HG03045 (cell line): ENCODE data around the gene ASB15.

Experiments used
- ATAC-seq: cut with Tn5 transposase; IDR thresholded peaks from one replicate; pipeline ENCODE4 v1.9.1; 2021; ENCODE audit warnings: mild to moderate bottlenecking, moderate library complexity; ENCODE audit not compliant: unreplicated experiment

Gene ASB15

GRCh38 chr7:123661765-123662164 is 60.1 kb downstream of the ASB15 start:
- ATAC-seq = no peak

DNA sequence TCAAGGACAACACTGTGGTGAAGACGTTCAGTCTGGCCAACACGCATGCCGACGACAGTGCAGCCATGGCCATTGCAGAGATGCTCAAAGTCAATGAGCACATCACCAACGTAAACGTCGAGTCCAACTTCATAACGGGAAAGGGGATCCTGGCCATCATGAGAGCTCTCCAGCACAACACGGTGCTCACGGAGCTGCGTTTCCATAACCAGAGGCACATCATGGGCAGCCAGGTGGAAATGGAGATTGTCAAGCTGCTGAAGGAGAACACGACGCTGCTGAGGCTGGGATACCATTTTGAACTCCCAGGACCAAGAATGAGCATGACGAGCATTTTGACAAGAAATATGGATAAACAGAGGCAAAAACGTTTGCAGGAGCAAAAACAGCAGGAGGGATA is 60.7 kb downstream of the ASB15 start:
- no peak for ATAC-seq

DNA sequence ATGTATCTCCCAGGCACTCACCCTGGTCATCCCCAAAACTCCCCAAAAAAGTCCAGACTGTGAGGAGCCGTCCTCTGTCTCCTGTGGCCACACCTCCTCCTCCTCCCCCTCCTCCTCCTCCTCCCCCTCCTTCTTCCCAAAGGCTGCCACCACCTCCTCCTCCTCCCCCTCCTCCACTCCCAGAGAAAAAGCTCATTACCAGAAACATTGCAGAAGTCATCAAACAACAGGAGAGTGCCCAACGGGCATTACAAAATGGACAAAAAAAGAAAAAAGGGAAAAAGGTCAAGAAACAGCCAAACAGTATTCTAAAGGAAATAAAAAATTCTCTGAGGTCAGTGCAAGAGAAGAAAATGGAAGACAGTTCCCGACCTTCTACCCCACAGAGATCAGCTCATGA is 61.1 kb downstream of the ASB15 start:
- ATAC-seq = no peak

DNA sequence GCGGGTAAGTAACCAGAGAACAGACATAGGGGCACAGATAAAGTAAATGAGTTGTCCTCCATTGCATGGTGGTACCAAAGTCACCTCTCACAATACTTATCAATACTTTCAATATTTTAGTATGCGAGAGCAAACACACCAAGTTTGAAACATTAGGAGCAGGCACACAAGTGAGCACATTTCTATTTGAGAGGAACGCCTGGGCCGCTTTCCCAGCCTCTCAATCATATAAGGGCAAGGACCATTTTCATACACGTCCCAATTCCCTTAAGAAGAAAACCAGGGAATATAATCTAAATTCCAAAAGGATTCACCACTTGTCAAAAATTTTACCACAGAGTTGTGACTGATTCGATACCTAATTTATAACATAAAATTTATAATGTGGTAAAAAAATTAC is 61.6 kb downstream of the ASB15 start:
- ATAC-seq = no peak

- ATAC-seq = no peak
Measured at GRCh38 chr7:123665157-123665556, 63.5 kb downstream of the ASB15 start.

DNA sequence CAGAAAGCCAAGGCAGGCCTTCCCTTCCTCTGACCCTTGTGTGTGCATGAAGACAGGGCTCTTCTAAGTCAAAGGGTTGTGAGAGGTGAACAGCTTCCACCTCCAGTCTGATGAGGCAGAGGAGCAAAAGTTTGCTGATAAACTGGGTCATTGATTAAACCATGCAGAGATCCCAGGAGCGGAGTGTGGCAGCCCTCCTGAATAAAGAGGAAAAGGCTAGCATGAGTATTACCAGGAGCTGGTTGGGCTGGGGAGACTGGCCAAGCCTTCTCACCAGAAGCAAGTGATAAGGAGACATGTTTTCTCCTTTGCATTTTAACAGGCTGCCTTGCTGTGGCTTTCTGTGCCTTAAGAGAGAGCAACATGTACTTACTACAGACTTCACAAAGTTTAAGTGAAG is 64.3 kb downstream of the ASB15 start:
- ATAC-seq = no peak

DNA sequence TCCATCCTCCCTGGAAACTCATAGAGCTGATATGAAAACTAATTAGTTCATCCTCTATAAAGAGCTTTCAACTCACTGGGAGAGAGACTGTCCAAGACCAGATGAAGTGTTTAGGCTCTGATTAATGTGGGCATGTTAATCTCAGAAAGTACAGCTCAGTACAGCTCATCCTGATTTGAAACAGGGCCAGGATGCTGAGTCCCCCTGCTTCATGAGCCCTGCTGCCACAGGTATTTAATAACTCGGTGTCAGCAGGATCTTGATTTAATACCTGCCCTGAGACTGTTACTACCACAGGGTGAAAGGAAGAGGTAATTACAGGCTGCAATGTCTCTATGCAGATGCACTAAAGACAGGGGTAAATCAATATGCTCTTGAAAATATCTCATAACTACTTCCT is 64.9 kb downstream of the ASB15 start:
- ATAC-seq = no peak

- ATAC-seq = no peak
Measured at GRCh38 chr7:123669485-123669884, 67.9 kb downstream of the ASB15 start.

- ATAC-seq = no peak
Measured at GRCh38 chr7:123673137-123673732, 71.6 kb downstream of the ASB15 start.

DNA sequence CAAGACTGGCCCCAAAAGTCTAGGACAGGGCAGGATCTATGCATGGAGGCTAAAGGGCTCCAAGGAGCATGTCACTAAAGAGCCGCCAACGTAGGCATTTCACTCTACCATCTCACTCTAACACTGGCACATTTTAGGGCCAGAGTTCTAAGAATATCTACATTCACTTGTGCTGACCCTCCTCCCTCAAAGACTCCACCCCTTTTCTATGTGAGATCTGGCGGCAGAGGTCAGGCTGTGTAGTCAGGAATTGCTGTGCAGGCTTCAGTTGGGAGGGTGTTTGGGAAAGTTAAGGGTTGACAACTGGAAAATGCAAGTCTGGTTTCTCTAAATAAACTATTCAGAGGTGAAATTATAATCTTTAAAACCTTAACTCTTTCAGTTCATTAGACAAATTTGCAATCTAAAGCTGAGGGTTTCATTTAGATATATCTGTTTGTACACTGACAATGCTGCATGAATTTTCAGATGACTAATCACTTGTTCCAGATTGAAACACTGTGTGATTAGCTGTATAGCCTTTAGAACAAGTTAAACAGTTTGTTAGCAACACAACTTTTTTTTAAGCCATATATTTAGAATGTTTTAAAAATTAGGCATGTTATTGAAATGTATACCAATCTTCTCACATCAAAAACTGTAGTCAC is 72.3 kb downstream of the ASB15 start:
- ATAC-seq = no peak

GRCh38 chr7:123674399-123675180 is 73.0 kb downstream of the ASB15 start:
- no peak for ATAC-seq

GRCh38 chr7:123675181-123675473 is 73.5 kb downstream of the ASB15 start:
- no peak for ATAC-seq

GRCh38 chr7:123677061-123677715 is 75.6 kb downstream of the ASB15 start:
- no peak for ATAC-seq

DNA sequence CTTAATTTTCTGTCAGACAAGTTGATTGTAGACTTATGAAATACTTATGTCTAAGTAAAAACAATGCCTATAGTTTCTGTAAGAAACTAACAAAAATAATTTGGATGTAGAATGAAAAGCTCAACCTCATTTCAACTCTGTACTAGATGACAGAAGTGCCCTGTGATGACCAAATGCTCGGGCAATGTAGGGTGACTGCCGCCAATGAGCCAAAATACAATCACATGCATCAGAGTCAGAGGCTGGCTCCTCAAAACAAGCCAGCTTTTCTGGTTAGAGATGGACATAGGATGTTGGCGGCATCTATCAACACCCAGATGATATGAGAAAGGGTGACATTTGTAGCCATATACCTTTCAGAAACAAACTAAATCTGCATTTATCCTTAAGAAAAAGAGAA is 78.0 kb downstream of the ASB15 start:
- no peak for ATAC-seq

- no peak for ATAC-seq
Measured at GRCh38 chr7:123680580-123680979, 79.0 kb downstream of the ASB15 start.

DNA sequence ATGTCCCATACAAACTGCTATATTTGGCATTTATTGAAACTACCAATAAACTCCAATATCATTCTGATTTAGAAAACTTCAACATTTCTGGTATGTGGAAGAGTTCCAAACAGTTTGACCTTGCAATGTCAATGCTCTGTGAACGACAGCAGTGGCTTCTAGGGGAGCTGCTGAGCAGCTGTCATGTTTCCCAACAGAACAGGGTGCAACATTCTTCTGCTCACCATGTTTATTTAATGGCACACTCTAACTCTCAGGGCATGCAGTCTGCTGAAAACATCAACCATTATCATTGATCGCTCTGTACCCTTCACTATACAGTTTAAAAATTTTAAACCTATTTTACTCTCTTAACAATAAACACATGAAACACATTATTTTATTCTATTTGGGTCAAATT is 79.9 kb downstream of the ASB15 start:
- ATAC-seq = no peak

- ATAC-seq = no peak
Measured at GRCh38 chr7:123682690-123683089, 81.1 kb downstream of the ASB15 start.

- no peak for ATAC-seq
Measured at GRCh38 chr7:123687161-123687560, 85.5 kb downstream of the ASB15 start.

- no peak for ATAC-seq
Measured at GRCh38 chr7:123687727-123688126, 86.1 kb downstream of the ASB15 start.
